WTC11 (cell line): ENCODE data around the gene ISG20L2. TPM values are rescaled to one million over a fixed set of nuclear protein-coding genes. Genes with fewer than 3 reads are reported as not detected.
A peak's percentile ranks its signal among the peaks of the same experiment; 100 is the strongest.

Experiments
- ATAC-seq: fragments of 200-7000 bp; cut with Tn5 transposase; 2 replicates; pipeline ENCODE4 v1.10.0; 2021; ENCODE audit warnings: mild to moderate bottlenecking, moderate library complexity
- CTCF ChIA-PET: fragments of 300-600 bp; sonication (Branson Sonifier 250); formaldehyde crosslinking; loops from one replicate; lab custom pipeline; 2021; ENCODE audit warnings: antibody characterized with exemption; lab: Charles Lee
- POLR2A ChIA-PET: fragments of 350-600 bp; sonication (Branson Sonifier 250); formaldehyde crosslinking; loops from one replicate; lab custom pipeline; 2021; ENCODE audit warnings: antibody characterized with exemption; lab: Charles Lee
- DNase-seq: peaks from one replicate; pipeline ENCODE4 v3.0.0; 2021; ENCODE audit warnings: low spot score
- H3K27ac Mint-ChIP-seq: 2 replicates; pipeline ENCODE4 v1.8.0; 2021; ENCODE audit warnings: mixed read lengths
- H3K27me3 Mint-ChIP-seq: 2 replicates; pipeline ENCODE4 v1.8.0; 2021; ENCODE audit warnings: low read depth, mild to moderate bottlenecking, moderate library complexity, mixed read lengths
- H3K36me3 Mint-ChIP-seq: 2 replicates; pipeline ENCODE4 v1.8.0; 2021; ENCODE audit warnings: mixed read lengths
- H3K4me1 Mint-ChIP-seq: 2 replicates; pipeline ENCODE4 v1.8.0; 2022; ENCODE audit warnings: mixed read lengths
- H3K4me3 Mint-ChIP-seq: 2 replicates; pipeline ENCODE4 v1.8.0; 2021; ENCODE audit warnings: mild to moderate bottlenecking, moderate library complexity, mixed read lengths
- H3K9me3 Mint-ChIP-seq: 2 replicates; pipeline ENCODE4 v1.8.0; 2021; ENCODE audit warnings: mixed read lengths
- CREM ChIP-seq: sonication (generic); formaldehyde crosslinking; IDR thresholded peaks from 2 replicates; pipeline ENCODE4 v1.8.1; 2022; ENCODE audit warnings: mild to moderate bottlenecking, missing genetic modification reagents, moderate library complexity
- E2F1 ChIP-seq: sonication (generic); formaldehyde crosslinking; IDR thresholded peaks from 2 replicates; pipeline ENCODE4 v1.8.0; 2022; ENCODE audit warnings: mild to moderate bottlenecking, missing genetic modification reagents
- E2F5 ChIP-seq: sonication (generic); formaldehyde crosslinking; IDR thresholded peaks from 2 replicates; pipeline ENCODE4 v1.8.1; 2022; ENCODE audit warnings: mild to moderate bottlenecking, moderate library complexity, missing genetic modification reagents
- ERG ChIP-seq: fragments of 250-450 bp; sonication (Bioruptor Pico); IDR thresholded peaks from 2 replicates; pipeline ENCODE4 v1.8.0; 2021; ENCODE audit warnings: mild to moderate bottlenecking
- ESRRA ChIP-seq: sonication (generic); formaldehyde crosslinking; IDR thresholded peaks from 2 replicates; pipeline ENCODE4 v1.8.1; 2022; ENCODE audit warnings: mild to moderate bottlenecking, missing genetic modification reagents, borderline replicate concordance
- ETV6 ChIP-seq: sonication (generic); formaldehyde crosslinking; IDR thresholded peaks from 2 replicates; pipeline ENCODE4 v1.8.1; 2022; ENCODE audit warnings: mild to moderate bottlenecking, missing genetic modification reagents
- FOXP4 ChIP-seq: sonication (generic); formaldehyde crosslinking; IDR thresholded peaks from 2 replicates; pipeline ENCODE4 v1.8.0; 2022; ENCODE audit warnings: mild to moderate bottlenecking, missing genetic modification reagents
- IRF2 ChIP-seq: sonication (generic); formaldehyde crosslinking; IDR thresholded peaks from 2 replicates; pipeline ENCODE4 v1.8.0; 2022; ENCODE audit warnings: low read depth, missing genetic modification reagents, borderline replicate concordance
- MLX ChIP-seq: sonication (generic); formaldehyde crosslinking; IDR thresholded peaks from 2 replicates; pipeline ENCODE4 v1.8.1; 2023; ENCODE audit warnings: mild to moderate bottlenecking, missing genetic modification reagents, moderate library complexity
- NFE2L1 ChIP-seq: sonication (generic); formaldehyde crosslinking; IDR thresholded peaks from 2 replicates; pipeline ENCODE4 v1.8.1; 2023; ENCODE audit warnings: missing genetic modification reagents
- NFYB ChIP-seq: sonication (generic); formaldehyde crosslinking; conservative IDR thresholded peaks from 2 replicates; pipeline ENCODE4 v1.8.0; 2022; ENCODE audit warnings: low read depth, missing genetic modification reagents
- SMAD3 ChIP-seq: sonication (generic); formaldehyde crosslinking; IDR thresholded peaks from 2 replicates; pipeline ENCODE4 v1.8.0; 2022; ENCODE audit warnings: missing genetic modification reagents, mild to moderate bottlenecking, borderline replicate concordance
- SMAD4 ChIP-seq: sonication (generic); formaldehyde crosslinking; IDR thresholded peaks from 2 replicates; pipeline ENCODE4 v1.8.0; 2022; ENCODE audit warnings: mild to moderate bottlenecking, missing genetic modification reagents
- SP1 ChIP-seq: sonication (generic); formaldehyde crosslinking; conservative IDR thresholded peaks from 2 replicates; pipeline ENCODE4 v1.8.1; 2022; ENCODE audit warnings: missing genetic modification reagents
- USF2 ChIP-seq: sonication (generic); formaldehyde crosslinking; IDR thresholded peaks from 2 replicates; pipeline ENCODE4 v1.8.1; 2023; ENCODE audit warnings: mild to moderate bottlenecking, missing genetic modification reagents, moderate library complexity
- ZNF138 ChIP-seq: sonication (generic); formaldehyde crosslinking; conservative IDR thresholded peaks from 2 replicates; pipeline ENCODE4 v1.8.1; 2022; ENCODE audit warnings: mild to moderate bottlenecking, moderate library complexity, missing genetic modification reagents
- ZNF512 ChIP-seq: sonication (generic); formaldehyde crosslinking; IDR thresholded peaks from 2 replicates; pipeline ENCODE4 v1.8.1; 2022; ENCODE audit warnings: missing genetic modification reagents, borderline replicate concordance
- total RNA-seq: library from RNA; stranded (reverse); gene quantifications from 3 replicates; pipeline ENCODE4 v1.2.3, GENCODE V29; 2021

The ISG20L2 gene
- total RNA-seq, 1 experiment from 2014 or later, result 43.8 TPM

GRCh38 chr1:156751757-156752481 is 23.4 kb upstream of the ISG20L2 start (continued):
- TF ChIP-seq E2F1 (CRISPR knock-in tag), result peak; percentile 33; the same call in 1 of the 2 replicates
- no peak for TF ChIP-seq SMAD4 (CRISPR knock-in tag)
- TF ChIP-seq MLX, result no peak
- TF ChIP-seq SP1 (CRISPR knock-in tag), result peak; percentile 73; the same call in 1 of the 2 replicates
- TF ChIP-seq CREM (CRISPR knock-in tag), result peak; percentile 53; the same call in 1 of the 2 replicates
- TF ChIP-seq IRF2 (CRISPR knock-in tag), result no peak
- no peak for TF ChIP-seq ERG (CRISPR knock-in tag)
- TF ChIP-seq NFE2L1, result no peak; the same call in 1 of the 2 replicates
- peak; percentile 93 for TF ChIP-seq E2F5 (CRISPR knock-in tag)
- TF ChIP-seq SMAD3 (CRISPR knock-in tag), result peak; percentile 83; the same call in 1 of the 2 replicates
- TF ChIP-seq FOXP4 (CRISPR knock-in tag), result peak; percentile 91
- TF ChIP-seq ETV6 (CRISPR knock-in tag), result peak; percentile 90

GRCh38 chr1:156751451-156751756 is 22.8 kb upstream of the ISG20L2 start, which contains the start of gene HDGF:
Gene HDGF (minus strand): TSS chr1:156751675. CDS start chr1:156751429, 246 bp downstream.
- no peaks in the 10 kb centered on the region; the same call in 1 of the 2 replicates for H3K27me3 Mint-ChIP-seq
- H3K36me3 Mint-ChIP-seq, result no peaks in the 10 kb centered on the region
- no peaks in the 10 kb centered on the region for H3K9me3 Mint-ChIP-seq
- H3K4me3 Mint-ChIP-seq, result peak within 1 kb of the TSS; percentile 96
- DNase-seq (no peak), ATAC-seq (no peak)
- peak within 1 kb of the TSS; percentile 97 for H3K27ac Mint-ChIP-seq
- H3K4me1 Mint-ChIP-seq, result peaks cover 45% of the 10 kb centered on the region
- ChIA-PET POLR2A (interaction anchor here (0.7 to 2.3 kb wide), 13 partner anchors 9 to 141 kb away, joined by 3 to 36 read pairs (median 7); partner anchors contain the start of genes CRABP2, ISG20L2, METTL25B and MRPL24), CTCF (interaction anchor here (0.5 to 4.6 kb wide), 19 partner anchors 9 to 173 kb away, joined by 3 to 43 read pairs (median 4); partner anchors contain the start of genes CRABP2, ISG20L2, METTL25B and MRPL24)
- 0 out of 2 replicates have a peak, but pooled peaks have one; percentile 6 for TF ChIP-seq ESRRA (CRISPR knock-in tag)
- TF ChIP-seq NFYB (CRISPR knock-in tag), result no peak
- no peak for TF ChIP-seq ZNF512 (CRISPR knock-in tag)
- TF ChIP-seq ZNF138, result no peak
- TF ChIP-seq USF2 (CRISPR knock-in tag), result no peak
